Measurements from ENCODE around the gene PLXNA2.

PLXNA2 gene

GRCh38 chr1:207984831-207985572 is 259.2 kb downstream of the PLXNA2 start:
- no peak for DNase-seq

GRCh38 chr1:207983044-207983635 is 261.0 kb downstream of the PLXNA2 start:
- DNase-seq = no peak

GRCh38 chr1:207981976-207982375 is 262.2 kb downstream of the PLXNA2 start:
- DNase-seq = no peak

GRCh38 chr1:207978441-207978840 is 265.7 kb downstream of the PLXNA2 start:
- DNase-seq = no peak

- no peak for DNase-seq
These were observed 266.3 kb downstream of the PLXNA2 start for GRCh38 chr1:207977876-207978275.

GRCh38 chr1:207973898-207974568 is 270.2 kb downstream of the PLXNA2 start:
- no peak for DNase-seq

- DNase-seq = no peak
These were observed 271.8 kb downstream of the PLXNA2 start for GRCh38 chr1:207972337-207972736.

Measured in retina (tissue), 1 donor.